ACC112 (cell line): ENCODE results near the gene DPYSL3.

Source experiments
- H2AFZ ChIP-seq: fragments of 200-600 bp; sonication (generic); one replicate; pipeline ENCODE4 v1.6.0; 2017; ENCODE audit warnings: antibody characterized with exemption, low read length; ENCODE audit not compliant: unreplicated experiment
- H3K27ac ChIP-seq: fragments of 200-600 bp; sonication (generic); 2 replicates; pipeline ENCODE4 v1.5.1; 2014; ENCODE audit warnings: low read depth, mild to moderate bottlenecking, antibody characterized with exemption, low read length, moderate library complexity
- H3K27me3 ChIP-seq: fragments of 200-600 bp; sonication (generic); 2 replicates; pipeline ENCODE4 v1.6.1; 2014; ENCODE audit warnings: mild to moderate bottlenecking, antibody characterized with exemption, low read length, moderate library complexity, mixed read lengths; ENCODE audit not compliant: insufficient read depth
- H3K36me3 ChIP-seq: fragments of 200-600 bp; sonication (generic); 2 replicates; pipeline ENCODE4 v1.6.1; 2016; ENCODE audit warnings: mild to moderate bottlenecking, antibody characterized with exemption, low read length, moderate library complexity, mixed read lengths; ENCODE audit not compliant: insufficient read depth
- H3K4me1 ChIP-seq: fragments of 200-600 bp; sonication (generic); one replicate; pipeline ENCODE4 v1.6.1; 2016; ENCODE audit warnings: low read length, mixed read lengths; ENCODE audit not compliant: insufficient read depth, unreplicated experiment, control insufficient read depth
- H3K4me3 ChIP-seq: fragments of 200-600 bp; sonication (generic); 2 replicates; pipeline ENCODE4 v1.5.1; 2014; ENCODE audit warnings: mild to moderate bottlenecking, low read depth, low read length
- H3K79me2 ChIP-seq: fragments of 200-600 bp; sonication (generic); one replicate; pipeline ENCODE4 v1.6.0; 2016; ENCODE audit warnings: low read length; ENCODE audit not compliant: control insufficient read depth, unreplicated experiment, insufficient read depth

Gene DPYSL3

GRCh38 chr5:147341345-147341744 is 168.5 kb downstream of the DPYSL3 start:
- Histone ChIP-seq H3K27me3 (no peaks in the 10 kb centered on the region), H2AFZ (no peak overlapping the region), H3K4me1 (no peaks in the 10 kb centered on the region), H3K79me2 (no peaks in the 10 kb centered on the region), H3K27ac (no peak overlapping the region), H3K4me3 (no peak overlapping the region), H3K36me3 (no peaks in the 10 kb centered on the region)

GRCh38 chr5:147340941-147341340 is 168.9 kb downstream of the DPYSL3 start:
- Histone ChIP-seq H2AFZ (no peak overlapping the region), H3K27me3 (no peaks in the 10 kb centered on the region), H3K27ac (no peak overlapping the region), H3K79me2 (no peaks in the 10 kb centered on the region), H3K36me3 (no peaks in the 10 kb centered on the region), H3K4me1 (no peaks in the 10 kb centered on the region), H3K4me3 (no peak overlapping the region)
